Activated naive CD4-positive, alpha-beta T cell treated with anti-CD3 and anti-CD28 coated beads, Interleukin-2, amount 50 U/mL, for 24 hours (primary cell): ENCODE measurements around the gene NDUFB3.
A peak's percentile ranks its signal among the peaks of the same experiment; 100 is the strongest.
"Not testable (repeated sequence)": the region's sequence is repeated elsewhere in the genome, so short reads cannot be mapped to it uniquely, and the experiment has no call there.

Experiments
- H3K27ac Mint-ChIP-seq: one replicate; pipeline ENCODE4 v1.8.0; 2021; ENCODE audit warnings: mild to moderate bottlenecking, mixed read lengths
- H3K27me3 Mint-ChIP-seq: one replicate; pipeline ENCODE4 v1.8.0; 2021; ENCODE audit warnings: mixed read lengths
- H3K36me3 Mint-ChIP-seq: one replicate; pipeline ENCODE4 v1.8.0; 2021; ENCODE audit warnings: mixed read lengths
- H3K4me1 Mint-ChIP-seq: one replicate; pipeline ENCODE4 v1.8.0; 2021; ENCODE audit warnings: mixed read lengths
- H3K4me3 Mint-ChIP-seq: one replicate; pipeline ENCODE4 v1.8.0; 2021; ENCODE audit warnings: mild to moderate bottlenecking, mixed read lengths
- H3K9me3 Mint-ChIP-seq: one replicate; pipeline ENCODE4 v1.8.0; 2021; ENCODE audit warnings: mixed read lengths

Gene NDUFB3

DNA sequence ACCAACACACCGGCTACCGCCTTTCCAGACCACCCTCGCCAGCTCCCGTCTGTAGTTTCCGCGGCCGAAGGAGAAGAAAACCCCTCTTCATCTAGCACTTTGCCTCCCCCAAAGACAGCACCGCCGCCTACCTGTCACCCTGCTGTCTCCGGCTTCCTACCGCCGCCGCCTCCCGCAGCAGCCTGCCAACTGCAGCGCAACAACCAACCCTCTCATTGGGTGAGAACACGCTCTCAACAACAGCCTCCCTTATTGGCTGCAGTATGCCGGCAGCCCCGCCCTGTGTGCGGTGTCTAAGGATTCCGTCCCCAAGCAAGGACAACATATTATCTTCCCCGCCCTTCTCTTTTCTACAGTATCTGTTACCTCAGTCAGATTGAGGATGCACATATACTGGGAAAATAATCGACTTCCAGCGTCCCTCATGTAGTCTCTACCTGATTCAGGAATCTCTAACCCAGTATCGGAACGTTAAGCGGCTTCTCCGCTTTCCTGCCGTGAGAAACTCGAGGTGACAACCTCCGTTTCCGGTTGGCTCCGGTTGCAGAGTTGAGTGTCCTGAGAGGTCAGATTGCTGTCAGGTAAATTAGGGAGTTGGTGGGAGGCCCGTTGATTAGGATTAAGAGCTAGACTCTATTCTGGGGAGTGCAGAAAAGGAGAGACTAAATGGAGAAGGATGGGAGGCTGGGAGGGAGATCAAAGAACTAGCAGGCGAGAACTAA, at the start of gene NDUFB3, which contains the start of gene HYCC2:
Gene NDUFB3, plus strand, starts transcription at position 523 of the 722 bp plus-strand sequence. CDS start 6,882 bp downstream, outside the sequence.
Gene HYCC2, minus strand, starts transcription at position 193 of the 722 bp plus-strand sequence. CDS start 47,662 bp downstream, outside the sequence.
- Mint-ChIP-seq H3K4me3 (peak within 1 kb of the TSS; percentile 98), H3K27me3 (no peaks in the 10 kb centered on the region), H3K27ac (peak within 1 kb of the TSS; percentile 95), H3K9me3 (no peaks in the 10 kb centered on the region), H3K36me3 (no peaks in the 10 kb centered on the region), H3K4me1 (peaks cover 64% of the 10 kb centered on the region)

DNA sequence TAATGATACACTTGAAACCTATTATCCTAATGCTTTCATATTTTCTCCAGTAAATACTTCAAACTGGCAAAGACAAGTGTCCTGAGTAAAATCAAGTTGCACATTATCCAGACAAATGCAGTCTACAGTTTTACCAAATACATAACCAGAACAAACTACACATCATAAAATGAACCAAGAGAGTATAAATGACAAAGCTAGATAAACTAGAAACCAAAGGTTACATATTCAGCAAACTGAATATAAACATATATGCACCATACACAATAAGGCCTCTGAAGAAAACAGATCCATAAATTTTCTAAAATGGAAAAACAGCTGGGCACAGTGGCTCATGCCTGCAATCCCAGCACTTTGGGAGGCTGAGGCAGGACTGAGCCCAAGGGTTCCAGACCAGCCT, 47.3 kb upstream of the NDUFB3 start:
- Mint-ChIP-seq H3K36me3 (peaks cover 21% of the 10 kb centered on the region), H3K9me3 (no peaks in the 10 kb centered on the region), H3K27ac (no peak overlapping the region), H3K4me1 (peaks cover 41% of the 10 kb centered on the region), H3K4me3 (no peak overlapping the region), H3K27me3 (no peaks in the 10 kb centered on the region)

DNA sequence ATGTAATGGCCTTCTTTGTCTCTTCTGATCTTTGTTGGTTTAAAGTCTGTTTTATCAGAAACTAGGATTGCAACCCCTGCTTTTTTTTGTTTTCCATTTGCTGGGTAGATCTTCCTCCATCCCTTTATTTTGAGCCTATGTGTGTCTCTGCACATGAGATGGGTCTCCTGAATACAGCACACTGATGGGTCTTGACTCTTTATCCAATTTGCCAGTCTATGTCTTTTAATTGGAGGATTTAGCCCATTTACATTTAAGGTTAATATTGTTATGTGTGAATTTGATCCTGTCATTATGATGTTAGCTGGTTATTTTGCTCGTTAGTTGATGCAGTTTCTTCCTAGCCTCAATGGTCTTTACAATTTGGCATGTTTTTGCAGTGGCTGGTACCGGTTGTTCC, 37.4 kb upstream of the NDUFB3 start:
- H3K27ac Mint-ChIP-seq, H3K27me3 Mint-ChIP-seq, H3K4me3 Mint-ChIP-seq, H3K9me3 Mint-ChIP-seq, H3K4me1 Mint-ChIP-seq: not testable (repeated sequence)
- peaks cover 18% of the 10 kb centered on the region for H3K36me3 Mint-ChIP-seq

DNA sequence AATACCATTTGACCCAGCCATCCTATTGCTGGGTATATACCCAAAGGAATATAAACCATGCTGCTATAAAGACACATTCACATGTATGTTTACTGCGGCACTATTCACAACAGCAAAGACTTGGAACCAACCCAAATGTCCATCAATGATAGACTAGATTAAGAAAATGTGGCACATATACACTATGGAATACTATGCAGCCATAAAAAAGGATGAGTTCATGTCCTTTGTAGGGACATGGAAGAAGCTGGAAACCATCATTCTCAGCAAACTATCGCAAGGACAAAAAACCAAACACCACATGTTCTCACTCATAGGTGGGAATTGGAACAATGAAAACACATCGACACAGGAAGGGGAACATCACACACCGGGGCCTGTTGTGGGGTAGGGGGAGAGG, 33.4 kb upstream of the NDUFB3 start:
- not testable (repeated sequence) for H3K27me3 Mint-ChIP-seq, H3K9me3 Mint-ChIP-seq, H3K4me1 Mint-ChIP-seq, H3K4me3 Mint-ChIP-seq, H3K27ac Mint-ChIP-seq
- H3K36me3 Mint-ChIP-seq, result peaks cover 18% of the 10 kb centered on the region

DNA sequence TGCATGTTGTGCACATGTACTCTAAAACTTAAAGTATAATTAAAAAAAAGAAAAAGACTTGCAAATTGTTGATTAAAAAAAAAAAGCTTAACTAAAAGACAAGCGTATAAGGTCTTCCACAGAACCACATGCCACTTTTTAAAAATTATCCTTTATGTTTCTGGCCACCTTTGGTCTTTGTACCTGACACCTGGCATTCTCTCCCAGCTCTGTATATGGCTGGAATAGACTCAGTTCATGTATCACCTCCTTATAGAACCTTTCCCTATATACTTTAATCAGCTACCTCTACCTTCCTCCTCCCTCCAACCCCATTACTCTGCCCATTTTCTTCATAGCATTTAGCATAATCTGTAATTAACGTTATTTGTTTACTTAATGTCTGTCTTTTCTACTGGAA, 32.9 kb upstream of the NDUFB3 start:
- Mint-ChIP-seq H3K4me3 (no peak overlapping the region), H3K36me3 (peaks cover 18% of the 10 kb centered on the region), H3K27ac (no peak overlapping the region), H3K27me3 (no peaks in the 10 kb centered on the region), H3K4me1 (peaks cover 6% of the 10 kb centered on the region), H3K9me3 (no peaks in the 10 kb centered on the region)

DNA sequence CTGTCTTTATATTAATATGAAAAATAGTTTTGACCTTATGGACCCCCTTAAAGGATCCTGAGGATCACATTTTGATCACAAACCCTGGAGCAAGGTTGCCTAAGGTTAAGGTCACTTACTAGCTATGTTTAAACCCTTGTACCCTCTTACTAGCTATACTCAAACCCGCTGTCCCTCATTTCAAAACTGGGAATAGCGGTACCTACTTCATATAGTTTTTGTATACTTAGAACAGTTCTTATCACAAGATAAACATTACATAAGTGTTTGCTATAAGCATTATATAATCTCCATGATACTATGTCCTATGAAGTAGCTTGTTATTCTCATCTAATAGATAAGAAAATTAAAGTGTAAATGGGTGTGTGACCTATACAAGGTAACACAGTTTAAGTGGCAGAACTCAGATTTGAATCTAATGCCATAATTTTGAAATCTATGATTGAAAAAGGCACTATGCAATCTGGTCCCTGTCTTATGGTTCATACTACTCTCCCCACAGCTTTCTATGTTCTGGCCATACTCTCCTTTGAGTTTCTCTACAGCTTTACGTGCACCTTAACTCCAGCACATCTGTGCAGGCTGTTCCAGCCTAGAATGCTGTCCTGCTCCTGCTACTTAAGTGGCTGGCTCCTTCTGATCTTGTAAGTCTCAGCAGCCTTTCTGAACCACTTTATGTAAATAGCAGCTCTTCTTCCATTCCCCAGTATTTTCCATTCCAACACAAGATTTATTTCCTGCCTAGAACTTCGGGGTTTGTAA, 30.8 kb upstream of the NDUFB3 start:
- no peaks in the 10 kb centered on the region for H3K9me3 Mint-ChIP-seq
- H3K36me3 Mint-ChIP-seq, result peaks cover 18% of the 10 kb centered on the region
- H3K4me1 Mint-ChIP-seq, result peaks cover 10% of the 10 kb centered on the region
- H3K27me3 Mint-ChIP-seq, result no peaks in the 10 kb centered on the region
- peak overlapping the region; percentile 52 for H3K27ac Mint-ChIP-seq
- H3K4me3 Mint-ChIP-seq, result no peak overlapping the region

DNA sequence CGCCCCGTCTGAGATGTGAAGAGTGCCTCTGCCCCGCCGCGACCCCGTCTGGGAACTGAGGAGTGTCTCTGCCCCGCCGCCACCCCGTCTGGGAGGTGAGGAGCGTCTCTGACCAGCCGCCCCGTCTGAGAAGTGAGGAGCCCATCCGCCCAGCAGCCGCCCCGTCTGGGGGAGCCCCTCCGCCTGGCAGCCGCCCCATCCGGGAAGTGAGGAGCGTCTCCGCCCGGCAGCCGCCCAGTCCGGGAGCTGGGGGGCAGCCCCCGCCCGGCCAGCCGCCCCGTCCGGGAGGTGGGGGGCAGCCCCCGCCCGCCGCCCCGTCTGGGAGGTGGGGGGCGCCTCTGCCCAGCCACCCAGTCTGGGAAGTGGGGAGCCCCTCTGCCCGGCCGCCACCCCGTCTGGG, 29.4 kb upstream of the NDUFB3 start:
- peaks cover 24% of the 10 kb centered on the region for H3K4me1 Mint-ChIP-seq
- H3K9me3 Mint-ChIP-seq, H3K27me3 Mint-ChIP-seq, H3K4me3 Mint-ChIP-seq, H3K27ac Mint-ChIP-seq: not testable (repeated sequence)
- peaks cover 23% of the 10 kb centered on the region for H3K36me3 Mint-ChIP-seq

DNA sequence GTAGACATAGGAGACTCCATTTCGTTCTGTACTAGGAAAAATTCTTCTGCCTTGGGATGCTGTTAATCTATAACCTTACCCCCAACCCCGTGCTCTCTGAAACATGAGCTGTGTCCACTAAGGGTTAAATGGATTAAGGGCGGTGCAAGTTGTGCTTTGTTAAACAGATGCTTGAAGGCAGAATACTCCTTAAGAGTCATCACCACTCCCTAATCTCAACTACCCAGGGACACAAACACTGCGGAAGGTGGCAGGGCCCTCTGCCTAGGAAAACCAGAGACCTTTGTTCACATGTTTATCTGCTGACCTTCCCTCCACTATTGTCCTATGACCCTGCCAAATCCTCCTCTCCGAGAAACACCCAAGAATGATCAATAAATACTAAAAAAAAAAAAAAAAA, 28.8 kb upstream of the NDUFB3 start:
- not testable (repeated sequence) for H3K27me3 Mint-ChIP-seq, H3K4me3 Mint-ChIP-seq, H3K27ac Mint-ChIP-seq, H3K9me3 Mint-ChIP-seq
- peaks cover 27% of the 10 kb centered on the region for H3K36me3 Mint-ChIP-seq
- peaks cover 29% of the 10 kb centered on the region for H3K4me1 Mint-ChIP-seq

DNA sequence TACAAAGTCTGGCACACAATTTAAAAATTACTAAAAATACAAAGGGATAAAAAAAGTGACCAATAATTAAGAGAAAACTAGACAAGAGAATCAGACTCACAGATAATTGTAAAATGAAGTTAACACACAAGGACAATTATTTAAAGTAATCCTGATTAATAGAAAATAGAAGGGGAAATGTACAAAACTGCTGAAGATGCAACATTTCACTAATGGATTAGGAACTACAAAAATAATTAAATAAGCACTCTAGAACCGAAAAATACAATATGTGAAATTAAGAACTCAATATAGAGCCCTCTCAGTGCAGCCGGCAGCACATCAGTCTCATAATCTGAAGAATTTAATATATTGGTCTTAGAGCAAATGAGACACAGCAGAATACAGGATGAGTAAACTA, 24.9 kb upstream of the NDUFB3 start:
- no peak overlapping the region for H3K27ac Mint-ChIP-seq
- H3K27me3 Mint-ChIP-seq, result no peaks in the 10 kb centered on the region
- peaks cover 34% of the 10 kb centered on the region for H3K4me1 Mint-ChIP-seq
- H3K4me3 Mint-ChIP-seq, result no peak overlapping the region
- H3K36me3 Mint-ChIP-seq, result peaks cover 23% of the 10 kb centered on the region
- peaks cover 8% of the 10 kb centered on the region for H3K9me3 Mint-ChIP-seq

DNA sequence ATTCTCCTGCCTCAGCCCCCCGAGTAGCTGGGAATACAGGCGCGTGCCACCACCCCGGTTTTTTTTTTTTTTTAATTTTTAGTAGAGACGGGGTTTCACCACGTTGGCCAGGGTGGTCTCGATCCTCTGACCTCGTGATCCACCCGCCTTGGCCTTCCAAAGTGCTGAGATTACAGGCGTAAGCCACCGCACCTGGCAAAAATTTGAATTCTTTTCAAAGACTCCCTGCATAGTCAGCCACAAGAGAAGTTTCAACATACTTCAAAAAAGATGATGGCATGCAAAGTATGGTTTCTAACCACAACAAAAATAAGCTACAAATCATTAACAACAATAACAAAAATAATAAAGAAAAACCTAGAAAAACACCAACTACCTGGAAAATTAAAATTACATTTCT, 22.3 kb upstream of the NDUFB3 start:
- H3K9me3 Mint-ChIP-seq, result peaks cover 8% of the 10 kb centered on the region
- no peak overlapping the region for H3K27ac Mint-ChIP-seq
- H3K36me3 Mint-ChIP-seq, result peaks cover 25% of the 10 kb centered on the region
- peaks cover 50% of the 10 kb centered on the region for H3K4me1 Mint-ChIP-seq
- no peaks in the 10 kb centered on the region for H3K27me3 Mint-ChIP-seq
- H3K4me3 Mint-ChIP-seq, result no peak overlapping the region

DNA sequence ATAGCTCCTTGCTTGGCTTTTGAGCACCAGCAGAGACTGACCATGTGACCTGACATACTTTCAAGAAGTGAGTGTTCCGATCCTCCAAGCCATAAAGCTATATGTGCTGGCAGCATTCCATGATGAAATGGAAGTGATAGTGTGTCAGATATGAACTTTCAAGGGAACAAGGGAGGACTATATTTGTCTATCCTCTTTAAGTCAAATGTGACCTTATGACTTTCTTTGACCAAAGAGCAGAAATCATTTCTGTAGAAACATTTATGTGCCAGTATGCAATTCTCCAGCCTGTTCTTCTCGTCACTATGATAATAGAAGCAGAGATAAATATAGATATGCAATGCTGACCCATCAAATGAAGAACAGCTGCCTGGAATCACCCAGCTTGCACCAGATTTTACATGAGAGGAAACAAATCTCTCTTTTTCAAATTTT, 14.7 kb upstream of the NDUFB3 start:
- Mint-ChIP-seq H3K27me3 (no peaks in the 10 kb centered on the region), H3K27ac (peak overlapping the region; percentile 27), H3K4me1 (peaks cover 45% of the 10 kb centered on the region), H3K9me3 (no peaks in the 10 kb centered on the region), H3K36me3 (peaks cover 7% of the 10 kb centered on the region), H3K4me3 (no peak overlapping the region)

DNA sequence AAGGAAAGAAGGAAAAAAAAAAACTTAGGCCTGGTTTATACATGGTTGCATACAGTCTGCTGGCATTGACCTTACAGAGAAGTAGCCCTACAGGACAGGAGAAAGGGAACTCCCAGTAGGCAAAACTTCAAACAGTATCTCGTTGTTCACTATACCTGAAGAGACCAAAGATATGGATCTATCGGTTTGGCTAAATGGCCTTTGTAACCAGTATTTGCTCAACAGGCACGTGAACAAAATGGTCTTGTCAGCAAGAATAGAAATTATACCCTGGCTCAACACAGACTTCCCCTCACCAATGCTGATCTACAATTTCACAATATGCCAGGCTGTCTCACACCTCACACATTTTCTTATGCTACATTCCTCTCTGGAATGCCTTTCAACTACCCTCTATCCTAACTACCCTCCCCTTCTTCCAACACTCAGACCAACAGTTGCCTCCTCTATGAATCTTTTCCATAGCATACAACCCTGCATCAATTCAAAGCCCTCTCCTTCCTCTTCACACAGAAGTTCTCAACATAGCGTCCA, 14.0 kb upstream of the NDUFB3 start:
- Mint-ChIP-seq H3K4me1 (peaks cover 38% of the 10 kb centered on the region), H3K9me3 (no peaks in the 10 kb centered on the region), H3K4me3 (no peak overlapping the region), H3K27ac (peak overlapping the region; percentile 19), H3K27me3 (no peaks in the 10 kb centered on the region), H3K36me3 (peaks cover 3% of the 10 kb centered on the region)

DNA sequence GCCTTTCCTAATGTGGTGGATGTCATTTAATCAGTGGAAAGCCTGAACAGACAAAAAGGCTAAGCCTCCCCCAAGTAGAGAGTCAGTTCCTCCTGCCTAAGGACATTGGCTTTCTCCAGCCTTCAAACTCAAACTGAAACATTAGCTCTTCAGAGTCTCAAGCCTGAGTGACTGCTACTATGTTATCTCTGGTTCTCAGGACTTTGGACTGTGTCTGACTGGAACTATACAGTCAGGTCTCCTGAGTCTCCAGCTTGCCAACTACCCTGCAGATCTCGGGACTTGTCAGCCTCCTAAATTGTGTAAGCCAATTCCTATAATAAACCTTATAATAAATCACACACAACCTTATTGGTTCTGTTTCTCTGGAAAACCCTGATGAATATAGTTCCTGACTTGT, 12.9 kb upstream of the NDUFB3 start:
- Mint-ChIP-seq H3K36me3 (peaks cover 2% of the 10 kb centered on the region), H3K4me1 (peaks cover 42% of the 10 kb centered on the region), H3K9me3 (no peaks in the 10 kb centered on the region), H3K27me3 (no peaks in the 10 kb centered on the region), H3K4me3 (no peak overlapping the region), H3K27ac (no peak overlapping the region)

DNA sequence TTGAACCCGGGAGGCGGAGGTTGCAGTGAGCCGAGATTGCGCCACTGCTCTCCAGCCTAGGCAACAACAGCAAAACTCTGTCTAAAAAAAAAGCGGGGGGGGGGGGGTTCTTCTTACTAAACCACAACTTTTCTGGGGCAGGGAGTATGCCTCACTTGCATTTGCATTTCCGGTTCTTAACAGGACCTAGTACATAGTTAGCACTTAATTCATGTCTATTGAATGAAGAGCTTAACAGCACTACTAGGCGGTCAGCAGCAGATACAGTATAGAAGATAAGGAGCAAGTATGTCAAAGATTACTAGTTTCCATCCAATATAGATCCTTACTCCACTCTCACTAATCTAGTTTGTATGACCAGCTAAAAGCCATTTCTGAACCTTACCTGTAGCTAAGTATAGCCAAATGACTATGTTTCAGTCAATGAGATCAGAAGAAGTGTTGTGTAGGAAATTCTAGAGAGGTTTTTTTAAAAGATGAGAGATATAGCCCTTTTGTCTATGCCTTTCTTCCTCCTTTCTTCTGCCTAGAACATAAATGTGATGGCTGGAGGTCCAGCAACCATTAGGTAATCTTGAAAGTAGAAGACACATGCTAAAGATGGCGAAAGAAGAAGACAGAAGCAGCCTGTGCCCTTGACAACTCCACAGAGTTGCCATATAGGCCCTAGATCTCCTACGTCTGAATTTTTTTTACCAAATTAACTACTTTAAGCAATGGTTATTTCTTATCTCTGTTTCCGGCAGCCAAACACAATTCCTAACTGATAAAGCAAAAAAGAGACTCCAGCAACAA, 11.6 kb upstream of the NDUFB3 start:
- Mint-ChIP-seq H3K27ac (no peak overlapping the region), H3K27me3 (no peaks in the 10 kb centered on the region), H3K4me1 (peaks cover 48% of the 10 kb centered on the region), H3K4me3 (no peak overlapping the region), H3K36me3 (peaks cover 2% of the 10 kb centered on the region), H3K9me3 (no peaks in the 10 kb centered on the region)

DNA sequence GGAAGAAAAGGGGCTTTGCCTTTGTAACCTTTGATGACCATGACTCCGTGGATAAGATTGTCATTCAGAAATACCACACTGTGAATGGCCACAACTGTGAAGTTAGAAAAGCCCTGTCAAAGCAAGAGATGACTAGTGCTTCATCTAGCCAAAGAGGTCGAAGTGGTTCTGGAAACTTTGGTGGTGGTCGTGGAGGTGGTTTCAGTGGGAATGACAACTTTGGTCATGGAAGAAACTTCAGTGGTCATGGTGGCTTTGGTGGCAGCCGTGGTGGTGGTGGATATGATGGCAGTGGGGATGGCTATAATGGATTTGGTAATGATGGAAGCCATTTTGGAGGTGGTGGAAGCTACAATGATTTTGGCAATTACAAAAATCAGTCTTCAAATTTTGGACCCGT, 8.3 kb upstream of the NDUFB3 start:
- not testable (repeated sequence) for H3K27me3 Mint-ChIP-seq, H3K4me3 Mint-ChIP-seq, H3K9me3 Mint-ChIP-seq, H3K36me3 Mint-ChIP-seq
- H3K4me1 Mint-ChIP-seq, result peaks cover 64% of the 10 kb centered on the region
- peak overlapping the region; percentile 87 for H3K27ac Mint-ChIP-seq
